Upper lobe of left lung (tissue), 6 donors: ENCODE results near the gene TXNIP. TPM values are rescaled to one million over a fixed set of nuclear protein-coding genes. Genes with fewer than 3 reads are reported as not detected.

Experiments used
- ATAC-seq, 2 donors: fragments of 200-7000 bp; cut with Tn5 transposase; one replicate each; pipeline ENCODE4 v1.9.1; 2022; ENCODE audit warnings: mild to moderate bottlenecking in 2 of 2, moderate library complexity in 2 of 2; ENCODE audit not compliant: low FRiP score in 2 of 2
- DNase-seq, 2 donors: peaks; one replicate each; pipeline ENCODE4 v3.0.0-alpha.2; 2019 to 2020
- H3K27ac ChIP-seq, 4 donors: fragments of 200-600 bp; sonication (generic); one replicate each; pipeline ENCODE4 v1.5.1; 2016 to 2019
- H3K27me3 ChIP-seq, 4 donors: fragments of 200-600 bp; sonication (generic); one replicate each; pipeline ENCODE4 v1.5.1; 2017 to 2019
- H3K36me3 ChIP-seq, 4 donors: fragments of 200-600 bp; sonication (generic); one replicate each; pipeline ENCODE4 v1.5.1; 2016 to 2019
- H3K4me1 ChIP-seq, 4 donors: fragments of 200-600 bp; sonication (generic); one replicate each; pipeline ENCODE4 v1.5.1; 2018 to 2019
- H3K4me3 ChIP-seq, 4 donors: fragments of 200-600 bp; sonication (generic); one replicate each; pipeline ENCODE4 v1.5.1; 2017 to 2019; ENCODE audit warnings: mild to moderate bottlenecking in 2 of 4, moderate library complexity in 1 of 4
- H3K9me3 ChIP-seq, 4 donors: fragments of 200-600 bp; sonication (generic); one replicate each; pipeline ENCODE4 v1.5.1; 2018 to 2019
- CTCF ChIP-seq, 6 experiments: fragments of 450-650 bp in 4 of 6; fragments of 200-600 bp in 2 of 6; sonication (generic) in 2 of 6; IDR thresholded peaks; one replicate each; pipeline ENCODE4 v1.5.1; 2016 to 2019; ENCODE audit warnings: antibody characterized with exemption in 6 of 6
- EP300 ChIP-seq, 4 donors: sonication (generic); formaldehyde crosslinking; IDR thresholded peaks; one replicate each; pipeline ENCODE4 v1.5.1; 2017; ENCODE audit warnings: antibody characterized with exemption in 4 of 4, control low read depth in 2 of 4
- POLR2A ChIP-seq, 4 donors: fragments of 450-650 bp; IDR thresholded peaks; one replicate each; pipeline ENCODE4 v1.5.1; 2016 to 2017; ENCODE audit warnings: antibody characterized with exemption in 4 of 4, mild to moderate bottlenecking in 2 of 4
- POLR2AphosphoS5 ChIP-seq, 2 donors: sonication (generic); formaldehyde crosslinking; IDR thresholded peaks; one replicate each; pipeline ENCODE4 v1.5.1; 2017; ENCODE audit warnings: antibody characterized with exemption in 2 of 2
- WGBS, 2 donors: methylation state at CpG; one replicate each; pipeline ENCODE4 v1.1.5; 2017 to 2018; 5-methylcytosine and 5-hydroxymethylcytosine counted together
- total RNA-seq, 6 donors: library from RNA; depleted of rRNA in 4 of 6; stranded (reverse); fragments of >200 nt in 4 of 6; gene quantifications; one replicate each; pipeline versions ENCODE4 v1.1.0 to v1.2.1, GENCODE V29; 2016 to 2021
- donor health status: DM: no; HTN: no; CAD: no; lungs with moderate emphysema.
- donor health status: DM: no; HTN: yes; CAD: no; lungs with severe emphysema.

TXNIP gene
- total RNA-seq, 6 donors from 2014 or later, result 703 to 1,481 (median 910) TPM

GRCh38 chr1:146020058-146021049 is 24.0 kb upstream of the TXNIP start:
- no peak for DNase-seq
- 83 to 91% methylated on average over 4 of the region's 4 CpGs for WGBS, 2 donors
- Histone ChIP-seq H3K9me3 (no peaks in the 10 kb centered on the region), H3K27me3 (peaks cover 0 to 7% (median 3%) of the 10 kb centered on the region in 4 donors), H3K4me1 (peaks cover 5 to 14% (median 11%) of the 10 kb centered on the region in 4 donors), H3K27ac (no peak overlapping the region), H3K4me3 (no peak overlapping the region), H3K36me3 (no peaks in the 10 kb centered on the region)
- ATAC-seq, result peak in 1 of 2 donors; percentile 36
- TF ChIP-seq EP300 (IDR thresholded peaks at IDR 0.05) (no peak), POLR2AphosphoS5 (IDR thresholded peaks at IDR 0.05) (no peak)

- DNase-seq, result peak in 1 of 2 donors; percentile 83
Observed at GRCh38 chr1:146019231-146020057, 23.1 kb upstream of the TXNIP start.

GRCh38 chr1:146016891-146017290 is 20.5 kb upstream of the TXNIP start:
- H3K4me1 ChIP-seq, result peaks cover 17 to 25% (median 20%) of the 10 kb centered on the region in 4 donors
- no peaks in the 10 kb centered on the region for H3K9me3 ChIP-seq
- ATAC-seq (no peak), DNase-seq (no peak)
- no peak overlapping the region for H3K27ac ChIP-seq
- WGBS, 2 donors, result 56 to 81% methylated on average over 1 of the region's 1 CpG
- no peak for TF ChIP-seq POLR2AphosphoS5 (IDR thresholded peaks at IDR 0.05)
- TF ChIP-seq CTCF (IDR thresholded peaks at IDR 0.05), result no peak
- TF ChIP-seq EP300 (IDR thresholded peaks at IDR 0.05), result no peak
- no peak for TF ChIP-seq POLR2A (IDR thresholded peaks at IDR 0.05)
- no peaks in the 10 kb centered on the region for H3K36me3 ChIP-seq
- H3K4me3 ChIP-seq, result no peak overlapping the region
- peaks cover 0 to 7% (median 3%) of the 10 kb centered on the region in 4 donors for H3K27me3 ChIP-seq

More at GRCh38 chr1:146019231-146020057, 23.1 kb upstream of the TXNIP start:
- peak; percentile 21 to 58 for ATAC-seq
- Histone ChIP-seq H3K27ac (no peak overlapping the region), H3K27me3 (peaks cover 0 to 7% (median 3%) of the 10 kb centered on the region in 4 donors), H3K9me3 (no peaks in the 10 kb centered on the region), H3K36me3 (no peaks in the 10 kb centered on the region), H3K4me3 (peak overlapping the region in 3 of 4 donors; percentile 10 to 35 (median 26)), H3K4me1 (peaks cover 5 to 14% (median 11%) of the 10 kb centered on the region in 4 donors)
- TF ChIP-seq POLR2AphosphoS5 (IDR thresholded peaks at IDR 0.05) (no peak), EP300 (IDR thresholded peaks at IDR 0.05) (no peak), CTCF (IDR thresholded peaks at IDR 0.05) (no peak), POLR2A (IDR thresholded peaks at IDR 0.05) (no peak)
- WGBS, 2 donors, result 23 to 25% methylated on average over 29 to 34 of the region's 43 CpGs

- H3K4me1 ChIP-seq, result peaks cover 26 to 41% (median 28%) of the 10 kb centered on the region in 4 donors
- no peak overlapping the region for H3K27ac ChIP-seq
- WGBS, 2 donors, result 58 to 74% methylated on average over 6 of the region's 6 CpGs
- TF ChIP-seq EP300 (IDR thresholded peaks at IDR 0.05) (no peak), CTCF (IDR thresholded peaks at IDR 0.05) (no peak), POLR2AphosphoS5 (IDR thresholded peaks at IDR 0.05) (no peak), POLR2A (IDR thresholded peaks at IDR 0.05) (no peak)
- no peak overlapping the region for H3K4me3 ChIP-seq
- H3K27me3 ChIP-seq, result no peaks in the 10 kb centered on the region
- H3K36me3 ChIP-seq, result no peaks in the 10 kb centered on the region
- DNase-seq (no peak), ATAC-seq (no peak)
- no peaks in the 10 kb centered on the region for H3K9me3 ChIP-seq
Observed at GRCh38 chr1:146013559-146013922, 17.2 kb upstream of the TXNIP start.
